Measurements from ENCODE around the gene NXPH2. TPM values are rescaled to one million over a fixed set of nuclear protein-coding genes. Genes with fewer than 3 reads are reported as not detected.
A peak's percentile ranks its signal among the peaks of the same experiment; 100 is the strongest.

NXPH2 gene
- total RNA-seq, 1 experiment from 2014 or later: 0.94 TPM

DNA sequence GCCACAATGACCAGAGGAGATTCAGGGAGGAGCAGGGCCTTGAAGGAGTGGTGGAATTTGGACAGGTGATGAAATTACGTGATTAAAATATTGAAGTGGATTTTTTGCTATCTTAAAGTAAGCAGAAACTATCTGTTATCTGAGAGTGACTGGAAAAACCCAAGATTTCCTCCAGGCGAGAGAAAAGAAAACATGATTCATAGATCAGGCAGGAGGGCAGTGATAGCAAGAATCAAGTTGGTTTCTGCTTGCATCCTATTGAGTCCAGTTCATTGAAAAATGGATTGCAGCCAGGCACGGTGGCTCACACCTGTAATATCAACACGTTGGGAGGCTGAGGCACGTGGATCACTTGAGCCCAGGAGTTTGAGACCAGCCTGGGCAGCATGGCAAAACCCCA, 127.8 kb downstream of the NXPH2 start (continued):
- no peak for TF ChIP-seq ATF1 (CRISPR knock-in tag; IDR thresholded peaks at IDR 0.05)

DNA sequence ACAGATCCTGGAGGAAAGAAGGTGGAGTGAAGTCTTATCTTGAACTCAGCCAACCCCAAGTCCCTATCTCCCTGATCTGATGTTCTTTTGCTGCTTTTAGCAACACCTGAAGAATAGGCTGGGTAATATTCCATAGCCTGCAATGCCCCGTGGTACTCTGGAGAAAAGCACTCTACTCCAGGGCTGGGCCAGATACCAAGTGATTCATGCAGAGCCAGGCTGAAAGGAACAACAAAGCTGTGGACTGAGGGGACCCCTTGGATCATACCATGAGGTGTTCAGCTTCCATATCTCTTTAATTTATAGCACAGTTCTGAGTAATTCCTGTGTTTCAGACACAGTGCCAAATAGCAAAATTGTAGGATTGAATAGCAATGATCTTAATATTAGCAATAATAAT, 130.6 kb downstream of the NXPH2 start:
- Mint-ChIP-seq H3K27me3 (ENCODE audit: low read depth) (peaks cover 4% of the 10 kb centered on the region), H3K36me3 (no peaks in the 10 kb centered on the region), H3K4me1 (peaks cover 26% of the 10 kb centered on the region), H3K27ac (no peak overlapping the region), H3K4me3 (no peak overlapping the region), H3K9me3 (no peaks in the 10 kb centered on the region)
- ChIA-PET POLR2A (no interaction called here), CTCF (interaction anchor here (0.6 to 1.6 kb wide), 3 partner anchors 137 to 177 kb away, joined by 3 to 5 read pairs (median 4); partner anchors contain the start of gene SPOPL)
- TF ChIP-seq MXD4 (CRISPR knock-in tag; IDR thresholded peaks at IDR 0.05; ENCODE audit: borderline replicate concordance) (no peak), NFE2L1 (CRISPR knock-in tag; IDR thresholded peaks at IDR 0.05) (no peak), TP53 (CRISPR knock-in tag; IDR thresholded peaks at IDR 0.05) (no peak), HMGA2 (CRISPR knock-in tag; IDR thresholded peaks at IDR 0.05) (no peak), ESRRA (CRISPR knock-in tag; IDR thresholded peaks at IDR 0.05; ENCODE audit: borderline replicate concordance) (no peak), ZNF423 (CRISPR knock-in tag; IDR thresholded peaks at IDR 0.05) (no peak), SP1 (CRISPR knock-in tag; conservative IDR thresholded peaks at IDR 0.05) (no peak), ZNF671 (CRISPR knock-in tag; IDR thresholded peaks at IDR 0.05) (no peak), NR2C2 (CRISPR knock-in tag; IDR thresholded peaks at IDR 0.05) (no peak), PRRX2 (CRISPR knock-in tag; IDR thresholded peaks at IDR 0.05) (no peak), EMX1 (CRISPR knock-in tag; IDR thresholded peaks at IDR 0.05) (no peak), MYBL2 (CRISPR knock-in tag; IDR thresholded peaks at IDR 0.05) (no peak), ZNF219 (CRISPR knock-in tag; IDR thresholded peaks at IDR 0.05; ENCODE audit: borderline replicate concordance) (no peak)
- TF ChIP-seq, protein P1, sequence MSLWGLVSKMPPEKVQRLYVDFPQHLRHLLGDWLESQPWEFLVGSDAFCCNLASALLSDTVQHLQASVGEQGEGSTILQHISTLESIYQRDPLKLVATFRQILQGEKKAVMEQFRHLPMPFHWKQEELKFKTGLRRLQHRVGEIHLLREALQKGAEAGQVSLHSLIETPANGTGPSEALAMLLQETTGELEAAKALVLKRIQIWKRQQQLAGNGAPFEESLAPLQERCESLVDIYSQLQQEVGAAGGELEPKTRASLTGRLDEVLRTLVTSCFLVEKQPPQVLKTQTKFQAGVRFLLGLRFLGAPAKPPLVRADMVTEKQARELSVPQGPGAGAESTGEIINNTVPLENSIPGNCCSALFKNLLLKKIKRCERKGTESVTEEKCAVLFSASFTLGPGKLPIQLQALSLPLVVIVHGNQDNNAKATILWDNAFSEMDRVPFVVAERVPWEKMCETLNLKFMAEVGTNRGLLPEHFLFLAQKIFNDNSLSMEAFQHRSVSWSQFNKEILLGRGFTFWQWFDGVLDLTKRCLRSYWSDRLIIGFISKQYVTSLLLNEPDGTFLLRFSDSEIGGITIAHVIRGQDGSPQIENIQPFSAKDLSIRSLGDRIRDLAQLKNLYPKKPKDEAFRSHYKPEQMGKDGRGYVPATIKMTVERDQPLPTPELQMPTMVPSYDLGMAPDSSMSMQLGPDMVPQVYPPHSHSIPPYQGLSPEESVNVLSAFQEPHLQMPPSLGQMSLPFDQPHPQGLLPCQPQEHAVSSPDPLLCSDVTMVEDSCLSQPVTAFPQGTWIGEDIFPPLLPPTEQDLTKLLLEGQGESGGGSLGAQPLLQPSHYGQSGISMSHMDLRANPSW (CRISPR knock-in tag; conservative IDR thresholded peaks at IDR 0.05; ENCODE audit: low read depth): no peak
- TF ChIP-seq, protein P2, sequence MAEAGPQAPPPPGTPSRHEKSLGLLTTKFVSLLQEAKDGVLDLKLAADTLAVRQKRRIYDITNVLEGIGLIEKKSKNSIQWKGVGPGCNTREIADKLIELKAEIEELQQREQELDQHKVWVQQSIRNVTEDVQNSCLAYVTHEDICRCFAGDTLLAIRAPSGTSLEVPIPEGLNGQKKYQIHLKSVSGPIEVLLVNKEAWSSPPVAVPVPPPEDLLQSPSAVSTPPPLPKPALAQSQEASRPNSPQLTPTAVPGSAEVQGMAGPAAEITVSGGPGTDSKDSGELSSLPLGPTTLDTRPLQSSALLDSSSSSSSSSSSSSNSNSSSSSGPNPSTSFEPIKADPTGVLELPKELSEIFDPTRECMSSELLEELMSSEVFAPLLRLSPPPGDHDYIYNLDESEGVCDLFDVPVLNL (CRISPR knock-in tag; IDR thresholded peaks at IDR 0.05; ENCODE audit: borderline replicate concordance, low read depth): no peak
- TF ChIP-seq, protein P3, sequence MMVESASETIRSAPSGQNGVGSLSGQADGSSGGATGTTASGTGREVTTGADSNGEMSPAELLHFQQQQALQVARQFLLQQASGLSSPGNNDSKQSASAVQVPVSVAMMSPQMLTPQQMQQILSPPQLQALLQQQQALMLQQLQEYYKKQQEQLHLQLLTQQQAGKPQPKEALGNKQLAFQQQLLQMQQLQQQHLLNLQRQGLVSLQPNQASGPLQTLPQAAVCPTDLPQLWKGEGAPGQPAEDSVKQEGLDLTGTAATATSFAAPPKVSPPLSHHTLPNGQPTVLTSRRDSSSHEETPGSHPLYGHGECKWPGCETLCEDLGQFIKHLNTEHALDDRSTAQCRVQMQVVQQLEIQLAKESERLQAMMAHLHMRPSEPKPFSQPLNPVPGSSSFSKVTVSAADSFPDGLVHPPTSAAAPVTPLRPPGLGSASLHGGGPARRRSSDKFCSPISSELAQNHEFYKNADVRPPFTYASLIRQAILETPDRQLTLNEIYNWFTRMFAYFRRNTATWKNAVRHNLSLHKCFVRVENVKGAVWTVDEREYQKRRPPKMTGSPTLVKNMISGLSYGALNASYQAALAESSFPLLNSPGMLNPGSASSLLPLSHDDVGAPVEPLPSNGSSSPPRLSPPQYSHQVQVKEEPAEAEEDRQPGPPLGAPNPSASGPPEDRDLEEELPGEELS (CRISPR knock-in tag; IDR thresholded peaks at IDR 0.05): no peak
- TF ChIP-seq, protein P4, sequence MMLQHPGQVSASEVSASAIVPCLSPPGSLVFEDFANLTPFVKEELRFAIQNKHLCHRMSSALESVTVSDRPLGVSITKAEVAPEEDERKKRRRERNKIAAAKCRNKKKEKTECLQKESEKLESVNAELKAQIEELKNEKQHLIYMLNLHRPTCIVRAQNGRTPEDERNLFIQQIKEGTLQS (CRISPR knock-in tag; conservative IDR thresholded peaks at IDR 0.05): no peak
- DNase-seq (ENCODE audit: low spot score) (no peak), ATAC-seq (no peak)

DNA sequence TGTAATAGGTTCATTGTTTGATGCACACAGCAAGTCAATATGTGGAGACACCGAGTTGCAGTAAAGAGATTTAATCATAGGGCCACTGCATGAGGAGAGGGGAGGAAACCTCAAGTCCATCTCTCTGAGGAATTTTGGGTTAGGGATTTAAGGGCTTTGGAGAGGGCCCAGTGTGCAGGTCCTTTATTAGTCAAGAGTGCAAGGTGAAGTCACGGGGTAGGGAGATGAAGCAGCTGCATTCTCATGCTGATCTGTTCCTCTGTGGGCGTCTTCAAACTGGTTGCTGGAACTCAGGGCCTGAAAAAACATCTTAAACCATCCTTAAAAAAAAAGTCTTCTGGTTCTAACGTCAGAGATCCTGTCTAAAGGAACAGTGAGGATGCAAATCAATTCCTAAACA, 131.6 kb downstream of the NXPH2 start:
- CTCF ChIA-PET: interaction anchor here (1.1 to 1.6 kb wide), 2 partner anchors 147 to 178 kb away, joined by 4 to 5 read pairs; partner anchors contain the start of gene SPOPL
- Mint-ChIP-seq H3K4me3 (no peak overlapping the region), H3K36me3 (no peaks in the 10 kb centered on the region), H3K9me3 (no peaks in the 10 kb centered on the region), H3K4me1 (peaks cover 26% of the 10 kb centered on the region), H3K27me3 (ENCODE audit: low read depth) (no peaks in the 10 kb centered on the region; the same call in 1 of the 2 replicates), H3K27ac (no peak overlapping the region)
- POLR2A ChIA-PET: no interaction called here
- ATAC-seq (peak; percentile 88), DNase-seq (ENCODE audit: low spot score) (no peak)
- TF ChIP-seq, protein P2 (CRISPR knock-in tag; IDR thresholded peaks at IDR 0.05; ENCODE audit: borderline replicate concordance, low read depth): no peak
- TF ChIP-seq, protein P5, sequence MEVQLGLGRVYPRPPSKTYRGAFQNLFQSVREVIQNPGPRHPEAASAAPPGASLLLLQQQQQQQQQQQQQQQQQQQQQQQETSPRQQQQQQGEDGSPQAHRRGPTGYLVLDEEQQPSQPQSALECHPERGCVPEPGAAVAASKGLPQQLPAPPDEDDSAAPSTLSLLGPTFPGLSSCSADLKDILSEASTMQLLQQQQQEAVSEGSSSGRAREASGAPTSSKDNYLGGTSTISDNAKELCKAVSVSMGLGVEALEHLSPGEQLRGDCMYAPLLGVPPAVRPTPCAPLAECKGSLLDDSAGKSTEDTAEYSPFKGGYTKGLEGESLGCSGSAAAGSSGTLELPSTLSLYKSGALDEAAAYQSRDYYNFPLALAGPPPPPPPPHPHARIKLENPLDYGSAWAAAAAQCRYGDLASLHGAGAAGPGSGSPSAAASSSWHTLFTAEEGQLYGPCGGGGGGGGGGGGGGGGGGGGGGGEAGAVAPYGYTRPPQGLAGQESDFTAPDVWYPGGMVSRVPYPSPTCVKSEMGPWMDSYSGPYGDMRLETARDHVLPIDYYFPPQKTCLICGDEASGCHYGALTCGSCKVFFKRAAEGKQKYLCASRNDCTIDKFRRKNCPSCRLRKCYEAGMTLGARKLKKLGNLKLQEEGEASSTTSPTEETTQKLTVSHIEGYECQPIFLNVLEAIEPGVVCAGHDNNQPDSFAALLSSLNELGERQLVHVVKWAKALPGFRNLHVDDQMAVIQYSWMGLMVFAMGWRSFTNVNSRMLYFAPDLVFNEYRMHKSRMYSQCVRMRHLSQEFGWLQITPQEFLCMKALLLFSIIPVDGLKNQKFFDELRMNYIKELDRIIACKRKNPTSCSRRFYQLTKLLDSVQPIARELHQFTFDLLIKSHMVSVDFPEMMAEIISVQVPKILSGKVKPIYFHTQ (CRISPR knock-in tag; IDR thresholded peaks at IDR 0.05): no peak
- TF ChIP-seq ZNF396 (CRISPR knock-in tag; IDR thresholded peaks at IDR 0.05; ENCODE audit: borderline replicate concordance) (no peak), OVOL2 (CRISPR knock-in tag; IDR thresholded peaks at IDR 0.05; ENCODE audit: borderline replicate concordance) (no peak), HMGA2 (CRISPR knock-in tag; IDR thresholded peaks at IDR 0.05) (no peak), RORB (CRISPR knock-in tag; IDR thresholded peaks at IDR 0.05) (no peak), NFYB (CRISPR knock-in tag; conservative IDR thresholded peaks at IDR 0.05; ENCODE audit: low read depth) (no peak), NR2C2 (CRISPR knock-in tag; IDR thresholded peaks at IDR 0.05) (no peak), ZNF232 (CRISPR knock-in tag; IDR thresholded peaks at IDR 0.05) (no peak), ZNF423 (CRISPR knock-in tag; IDR thresholded peaks at IDR 0.05) (no peak)
- TF ChIP-seq, protein P6, sequence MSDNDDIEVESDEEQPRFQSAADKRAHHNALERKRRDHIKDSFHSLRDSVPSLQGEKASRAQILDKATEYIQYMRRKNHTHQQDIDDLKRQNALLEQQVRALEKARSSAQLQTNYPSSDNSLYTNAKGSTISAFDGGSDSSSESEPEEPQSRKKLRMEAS (CRISPR knock-in tag; IDR thresholded peaks at IDR 0.05): no peak

Data from WTC11 (cell line).